ENCODE results near the gene GRM7. TPM values are rescaled to one million over a fixed set of nuclear protein-coding genes. Genes with fewer than 3 reads are reported as not detected.

The GRM7 gene
- total RNA-seq, 2 donors from 2014 or later = not detected

GRCh38 chr3:7547826-7548225 lies 686.9 kb downstream of the GRM7 start:
- no peak for ATAC-seq (replicated peaks)
- no peaks in the 10 kb centered on the region for H3K27me3 Mint-ChIP-seq
- no peak overlapping the region for H3K4me3 Mint-ChIP-seq
- no peaks in the 10 kb centered on the region for H3K4me1 Mint-ChIP-seq
- no peak overlapping the region for H3K27ac Mint-ChIP-seq
- peaks cover under 1% of the 10 kb centered on the region for H3K9me3 Mint-ChIP-seq
- no peaks in the 10 kb centered on the region for H3K36me3 Mint-ChIP-seq (ENCODE audit: low read depth)

- H3K27me3 Mint-ChIP-seq = no peaks in the 10 kb centered on the region
- H3K4me1 Mint-ChIP-seq = no peaks in the 10 kb centered on the region
- peaks cover 11% of the 10 kb centered on the region for H3K9me3 Mint-ChIP-seq
- H3K27ac Mint-ChIP-seq = no peak overlapping the region
- no peak for ATAC-seq (replicated peaks)
- no peaks in the 10 kb centered on the region for H3K36me3 Mint-ChIP-seq (ENCODE audit: low read depth)
- no peak overlapping the region for H3K4me3 Mint-ChIP-seq
These were observed 702.0 kb downstream of the GRM7 start for GRCh38 chr3:7562892-7563291.

GRCh38 chr3:7565574-7565973 lies 704.7 kb downstream of the GRM7 start:
- Mint-ChIP-seq H3K9me3 (peaks cover 15% of the 10 kb centered on the region), H3K36me3 (ENCODE audit: low read depth) (no peaks in the 10 kb centered on the region), H3K27me3 (no peaks in the 10 kb centered on the region), H3K27ac (no peak overlapping the region), H3K4me1 (no peaks in the 10 kb centered on the region), H3K4me3 (no peak overlapping the region)
- ATAC-seq (replicated peaks) = no peak

- Mint-ChIP-seq H3K27ac (no peak overlapping the region), H3K4me3 (no peak overlapping the region), H3K4me1 (no peaks in the 10 kb centered on the region), H3K27me3 (no peaks in the 10 kb centered on the region), H3K36me3 (ENCODE audit: low read depth) (no peaks in the 10 kb centered on the region), H3K9me3 (peaks cover 15% of the 10 kb centered on the region)
- ATAC-seq (replicated peaks) = no peak
These were observed 706.2 kb downstream of the GRM7 start for GRCh38 chr3:7567160-7567559.

- no peak overlapping the region for H3K4me3 Mint-ChIP-seq
- no peaks in the 10 kb centered on the region for H3K36me3 Mint-ChIP-seq (ENCODE audit: low read depth)
- no peak overlapping the region for H3K27ac Mint-ChIP-seq
- no peaks in the 10 kb centered on the region for H3K27me3 Mint-ChIP-seq
- H3K4me1 Mint-ChIP-seq = no peaks in the 10 kb centered on the region
- no peak for ATAC-seq (replicated peaks)
- H3K9me3 Mint-ChIP-seq = peaks cover 10% of the 10 kb centered on the region
These were observed 707.7 kb downstream of the GRM7 start for GRCh38 chr3:7568526-7569184.

- no peak overlapping the region for H3K4me3 Mint-ChIP-seq
- no peaks in the 10 kb centered on the region for H3K4me1 Mint-ChIP-seq
- peaks cover 3% of the 10 kb centered on the region for H3K27me3 Mint-ChIP-seq
- no peak for ATAC-seq (replicated peaks)
- H3K36me3 Mint-ChIP-seq (ENCODE audit: low read depth) = no peaks in the 10 kb centered on the region
- peaks cover 3% of the 10 kb centered on the region for H3K9me3 Mint-ChIP-seq
- H3K27ac Mint-ChIP-seq = no peak overlapping the region
These were observed 712.4 kb downstream of the GRM7 start for GRCh38 chr3:7573330-7573729.

GRCh38 chr3:7574435-7574834 lies 713.5 kb downstream of the GRM7 start:
- Mint-ChIP-seq H3K9me3 (peaks cover 3% of the 10 kb centered on the region), H3K4me1 (no peaks in the 10 kb centered on the region), H3K36me3 (ENCODE audit: low read depth) (no peaks in the 10 kb centered on the region), H3K27ac (no peak overlapping the region), H3K4me3 (no peak overlapping the region), H3K27me3 (peaks cover 3% of the 10 kb centered on the region)
- ATAC-seq (replicated peaks) = no peak

GRCh38 chr3:7576071-7576470 lies 715.2 kb downstream of the GRM7 start:
- H3K4me1 Mint-ChIP-seq = no peaks in the 10 kb centered on the region
- peaks cover 3% of the 10 kb centered on the region for H3K27me3 Mint-ChIP-seq
- H3K27ac Mint-ChIP-seq = no peak overlapping the region
- H3K9me3 Mint-ChIP-seq = peaks cover 3% of the 10 kb centered on the region
- ATAC-seq (replicated peaks) = no peak
- no peaks in the 10 kb centered on the region for H3K36me3 Mint-ChIP-seq (ENCODE audit: low read depth)
- H3K4me3 Mint-ChIP-seq = no peak overlapping the region

- ATAC-seq (replicated peaks) = no peak
- Mint-ChIP-seq H3K27ac (no peak overlapping the region), H3K9me3 (peaks cover 3% of the 10 kb centered on the region), H3K4me1 (no peaks in the 10 kb centered on the region), H3K36me3 (ENCODE audit: low read depth) (no peaks in the 10 kb centered on the region), H3K4me3 (no peak overlapping the region), H3K27me3 (peaks cover 3% of the 10 kb centered on the region)
These were observed 715.6 kb downstream of the GRM7 start for GRCh38 chr3:7576506-7576905.

- no peak for ATAC-seq (replicated peaks)
- peaks cover 6% of the 10 kb centered on the region for H3K9me3 Mint-ChIP-seq
- no peak overlapping the region for H3K27ac Mint-ChIP-seq
- H3K36me3 Mint-ChIP-seq (ENCODE audit: low read depth) = no peaks in the 10 kb centered on the region
- peaks cover 3% of the 10 kb centered on the region for H3K27me3 Mint-ChIP-seq
- no peak overlapping the region for H3K4me3 Mint-ChIP-seq
- no peaks in the 10 kb centered on the region for H3K4me1 Mint-ChIP-seq
These were observed 716.6 kb downstream of the GRM7 start for GRCh38 chr3:7577513-7577912.

GRCh38 chr3:7581831-7582230 lies 720.9 kb downstream of the GRM7 start:
- Mint-ChIP-seq H3K27ac (no peak overlapping the region), H3K27me3 (no peaks in the 10 kb centered on the region), H3K9me3 (peaks cover 6% of the 10 kb centered on the region), H3K4me3 (no peak overlapping the region), H3K4me1 (no peaks in the 10 kb centered on the region), H3K36me3 (ENCODE audit: low read depth) (no peaks in the 10 kb centered on the region)
- no peak for ATAC-seq (replicated peaks)

GRCh38 chr3:7585052-7585451 lies 724.1 kb downstream of the GRM7 start:
- no peak overlapping the region for H3K4me3 Mint-ChIP-seq
- no peaks in the 10 kb centered on the region for H3K27me3 Mint-ChIP-seq
- no peak overlapping the region for H3K27ac Mint-ChIP-seq
- no peaks in the 10 kb centered on the region for H3K36me3 Mint-ChIP-seq (ENCODE audit: low read depth)
- no peaks in the 10 kb centered on the region for H3K4me1 Mint-ChIP-seq
- H3K9me3 Mint-ChIP-seq = peaks cover 8% of the 10 kb centered on the region
- no peak for ATAC-seq (replicated peaks)

- H3K27ac Mint-ChIP-seq = no peak overlapping the region
These were observed 727.3 kb downstream of the GRM7 start for GRCh38 chr3:7588236-7588635.

GRCh38 chr3:7589526-7589925 lies 728.6 kb downstream of the GRM7 start:
- no peak for ATAC-seq (replicated peaks)
- no peaks in the 10 kb centered on the region for H3K4me1 Mint-ChIP-seq

More at GRCh38 chr3:7588236-7588635, 727.3 kb downstream of the GRM7 start:
- Mint-ChIP-seq H3K36me3 (ENCODE audit: low read depth) (no peaks in the 10 kb centered on the region), H3K9me3 (peaks cover 8% of the 10 kb centered on the region), H3K27me3 (peaks cover 3% of the 10 kb centered on the region), H3K4me3 (no peak overlapping the region), H3K4me1 (no peaks in the 10 kb centered on the region)
- ATAC-seq (replicated peaks) = no peak

GRCh38 chr3:7602297-7602696 lies 741.4 kb downstream of the GRM7 start:
- Mint-ChIP-seq H3K27me3 (no peaks in the 10 kb centered on the region), H3K4me1 (no peaks in the 10 kb centered on the region), H3K27ac (no peak overlapping the region), H3K36me3 (ENCODE audit: low read depth) (no peaks in the 10 kb centered on the region), H3K4me3 (no peak overlapping the region), H3K9me3 (peaks cover 4% of the 10 kb centered on the region)
- no peak for ATAC-seq (replicated peaks)

More at GRCh38 chr3:7589526-7589925, 728.6 kb downstream of the GRM7 start:
- peaks cover 6% of the 10 kb centered on the region for H3K27me3 Mint-ChIP-seq
- H3K36me3 Mint-ChIP-seq (ENCODE audit: low read depth) = no peaks in the 10 kb centered on the region
- H3K9me3 Mint-ChIP-seq = peaks cover 8% of the 10 kb centered on the region
- H3K27ac Mint-ChIP-seq = no peak overlapping the region
- H3K4me3 Mint-ChIP-seq = no peak overlapping the region

- peaks cover 3% of the 10 kb centered on the region for H3K27me3 Mint-ChIP-seq
- no peaks in the 10 kb centered on the region for H3K4me1 Mint-ChIP-seq
- no peaks in the 10 kb centered on the region for H3K36me3 Mint-ChIP-seq (ENCODE audit: low read depth)
- H3K9me3 Mint-ChIP-seq = no peaks in the 10 kb centered on the region
- no peak for ATAC-seq (replicated peaks)
- no peak overlapping the region for H3K4me3 Mint-ChIP-seq
- H3K27ac Mint-ChIP-seq = no peak overlapping the region
These were observed 746.2 kb downstream of the GRM7 start for GRCh38 chr3:7607083-7607482.

Measured in activated T-helper 17 cell treated with anti-CD3 and anti-CD28 coated beads, Interleukin-2, amount 50 U/mL, for 72 hours (primary cell).